HepG2 (cell line): ENCODE results near the gene CMIP. TPM values are rescaled to one million over a fixed set of nuclear protein-coding genes. Genes with fewer than 3 reads are reported as not detected.

ENCODE experiments used
- CHCHD3 ChIP-seq: sonication (generic); formaldehyde crosslinking; IDR thresholded peaks from 2 replicates; pipeline ENCODE4 v1.8.0; 2022; ENCODE audit warnings: mild to moderate bottlenecking, missing genetic modification reagents, moderate library complexity
- DR1 ChIP-seq: sonication (generic); formaldehyde crosslinking; IDR thresholded peaks from 2 replicates; pipeline ENCODE4 v1.8.0; 2021; ENCODE audit warnings: mild to moderate bottlenecking, missing genetic modification reagents, inconsistent platforms
- GATAD2A ChIP-seq: IDR thresholded peaks from 2 replicates; pipeline ENCODE4 v1.6.1; 2016
- HIVEP1 ChIP-seq: sonication (generic); formaldehyde crosslinking; IDR thresholded peaks from 2 replicates; pipeline ENCODE4 v1.4.0; 2020; ENCODE audit warnings: mild to moderate bottlenecking, missing genetic modification reagents
- HNF1A ChIP-seq, 2 experiments: sonication (generic) in 1 of 2; formaldehyde crosslinking in 1 of 2; IDR thresholded peaks; 2 replicates each; pipeline versions ENCODE4 v1.4.0 to v1.6.1; 2016 to 2020; ENCODE audit warnings: borderline replicate concordance in 1 of 2, low read depth in 1 of 2, mild to moderate bottlenecking in 1 of 2, missing genetic modification reagents in 1 of 2
- MIER3 ChIP-seq: IDR thresholded peaks from 2 replicates; pipeline ENCODE4 v1.6.1; 2016; ENCODE audit warnings: missing compliant biosample characterization, borderline replicate concordance
- MZF1 ChIP-seq: sonication (generic); formaldehyde crosslinking; IDR thresholded peaks from 2 replicates; pipeline ENCODE4 v1.8.1; 2023; ENCODE audit warnings: mild to moderate bottlenecking, missing genetic modification reagents, borderline replicate concordance
- NRL ChIP-seq: sonication (generic); formaldehyde crosslinking; IDR thresholded peaks from 2 replicates; pipeline ENCODE4 v1.5.0; 2020; ENCODE audit warnings: missing genetic modification reagents, mild to moderate bottlenecking, moderate library complexity, borderline replicate concordance
- TCF7L2 ChIP-seq: IDR thresholded peaks from 2 replicates; pipeline ENCODE4 v1.6.1; 2011; ENCODE audit warnings: mild to moderate bottlenecking, low read depth, low read length, moderate library complexity
- ZBTB8A ChIP-seq: sonication (generic); formaldehyde crosslinking; IDR thresholded peaks from 2 replicates; pipeline ENCODE4 v1.4.0; 2020; ENCODE audit warnings: mild to moderate bottlenecking, low read depth, missing genetic modification reagents, borderline replicate concordance
- ZNF136 ChIP-seq: sonication (generic); formaldehyde crosslinking; IDR thresholded peaks from 2 replicates; pipeline ENCODE4 v1.8.1; 2022; ENCODE audit warnings: low read depth, mild to moderate bottlenecking, moderate library complexity, missing genetic modification reagents
- ZNF143 ChIP-seq: sonication (generic); formaldehyde crosslinking; IDR thresholded peaks from 2 replicates; pipeline ENCODE4 v1.4.0; 2020; ENCODE audit warnings: missing genetic modification reagents
- ZNF24 ChIP-seq: fragments of 450-650 bp; IDR thresholded peaks from 2 replicates; pipeline ENCODE4 v1.6.1; 2017; ENCODE audit warnings: antibody characterized with exemption, mild to moderate bottlenecking
- ZNF547 ChIP-seq: sonication (generic); formaldehyde crosslinking; IDR thresholded peaks from 2 replicates; pipeline ENCODE4 v1.5.1; 2020; ENCODE audit warnings: mild to moderate bottlenecking, missing genetic modification reagents
- ZNF564 ChIP-seq: sonication (generic); formaldehyde crosslinking; IDR thresholded peaks from 2 replicates; pipeline ENCODE4 v1.8.1; 2023; ENCODE audit warnings: mild to moderate bottlenecking, missing genetic modification reagents
- ZSCAN30 ChIP-seq: sonication (generic); formaldehyde crosslinking; IDR thresholded peaks from 2 replicates; pipeline ENCODE4 v1.5.0; 2020; ENCODE audit warnings: mild to moderate bottlenecking, missing genetic modification reagents
- ZZZ3 ChIP-seq: sonication (generic); formaldehyde crosslinking; IDR thresholded peaks from 2 replicates; pipeline ENCODE4 v1.4.0; 2020; ENCODE audit warnings: missing genetic modification reagents, mild to moderate bottlenecking, borderline replicate concordance
- polyA plus RNA-seq, 8 experiments: library from polyadenylated mRNA; depleted of rRNA in 3 of 8; stranded (reverse) in 7 of 8; unstranded in 1 of 8; fragments of >200 nt; fragmentation: Illumina TruSeq in 4 of 8; extraction: Trizol in 4 of 8; gene quantifications; 2 replicates each; pipeline versions ENCODE4 v1.2.1 to v1.2.3, GENCODE V29; 2011 to 2016; ENCODE audit warnings: low read depth in 4 of 8, missing spikeins in 1 of 8, mixed read lengths in 1 of 8; ENCODE audit not compliant: insufficient read depth in 1 of 8
- total RNA-seq, 5 experiments: library from RNA; depleted of rRNA; stranded (reverse); fragments of >200 nt; fragmentation: Illumina TruSeq; extraction: Trizol; gene quantifications; 2 replicates each; pipeline ENCODE4 v1.2.3, GENCODE V29; 2016; ENCODE audit warnings: low read depth in 1 of 5
- TF ChIP-seq, protein P1 (sequence below): sonication (generic); formaldehyde crosslinking; IDR thresholded peaks from 2 replicates; pipeline ENCODE4 v1.9.0; 2022; ENCODE audit warnings: missing genetic modification reagents, mild to moderate bottlenecking, borderline replicate concordance
- TF ChIP-seq, protein P2 (sequence below): sonication (generic); formaldehyde crosslinking; IDR thresholded peaks from 2 replicates; pipeline ENCODE4 v1.4.0; 2020; ENCODE audit warnings: missing genetic modification reagents

The CMIP gene
- total and polyA plus RNA-seq, 2 of the 13 experiments (the other 11 are each of a cell fraction or from before 2014, with no cell fraction given) = 10.9 to 18.1 TPM

DNA sequence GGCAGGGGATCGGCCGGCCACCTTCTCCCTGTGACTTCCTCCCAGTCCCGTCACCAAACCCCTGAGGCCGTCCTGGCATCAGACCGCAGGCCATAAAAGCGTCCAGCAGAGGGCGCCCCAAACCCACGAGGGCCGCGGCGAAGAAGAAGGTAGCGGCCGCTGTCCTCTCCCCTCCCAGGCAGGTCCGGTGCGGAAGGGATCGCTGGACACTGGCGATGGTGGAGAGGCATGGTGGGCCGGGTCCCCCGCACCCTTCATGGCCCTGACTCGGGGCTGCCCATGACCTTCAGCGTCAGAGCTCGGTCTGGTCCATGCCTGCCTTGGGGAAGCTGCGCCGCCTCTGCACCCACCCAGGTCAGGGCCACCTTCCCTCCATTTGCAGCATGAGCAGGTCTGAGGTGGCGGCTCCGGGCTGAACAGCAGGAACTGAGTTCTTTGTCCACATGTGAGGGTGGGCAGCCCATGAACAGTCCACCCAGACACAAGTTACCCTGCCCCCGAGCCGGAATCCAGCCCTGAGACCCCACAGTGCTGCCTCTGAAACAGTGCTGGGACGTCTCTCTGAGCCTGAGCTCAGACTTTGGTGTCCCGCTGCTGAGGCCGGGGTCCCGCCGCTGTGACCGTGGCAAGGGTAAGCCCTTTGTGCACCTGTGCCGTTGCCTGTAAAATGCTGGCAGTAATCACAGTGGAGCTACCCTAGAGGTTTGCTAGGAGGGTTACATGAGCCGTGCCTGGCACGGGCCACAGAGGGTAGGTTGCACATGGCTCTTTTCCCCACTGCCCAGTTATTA is 40.8 kb upstream of the CMIP start (continued):
- TF ChIP-seq TCF7L2 (no peak), MIER3 (no peak), HIVEP1 (CRISPR knock-in tag) (peak; percentile 84), ZNF136 (CRISPR knock-in tag) (0 out of 2 replicates have a peak, but pooled peaks have one; percentile 73), ZNF547 (CRISPR knock-in tag) (peak; percentile 91), ZNF564 (CRISPR knock-in tag) (no peak), ZNF143 (CRISPR knock-in tag) (no peak), MZF1 (CRISPR knock-in tag) (peak; percentile 92; the same call in 1 of the 2 replicates), NRL (CRISPR knock-in tag) (no peak), ZSCAN30 (CRISPR knock-in tag) (no peak), ZNF24 (0 out of 2 replicates have a peak, but pooled peaks have one; percentile 36), CHCHD3 (CRISPR knock-in tag) (peak; percentile 44; the same call in 1 of the 2 replicates), DR1 (peak; percentile 43; the same call in 1 of the 2 replicates), GATAD2A (peak; percentile 71), ZZZ3 (CRISPR knock-in tag) (0 out of 2 replicates have a peak, but pooled peaks have one; percentile 38), HNF1A (IDR thresholded peaks at IDR 0.05; ENCODE audit: low read depth) (no peak), HNF1A (CRISPR knock-in tag; IDR thresholded peaks at IDR 0.05; ENCODE audit: borderline replicate concordance) (peak; percentile 57; the same call in 1 of the 2 replicates), ZBTB8A (CRISPR knock-in tag) (no peak; the same call in 1 of the 2 replicates)
- TF ChIP-seq, protein P1, sequence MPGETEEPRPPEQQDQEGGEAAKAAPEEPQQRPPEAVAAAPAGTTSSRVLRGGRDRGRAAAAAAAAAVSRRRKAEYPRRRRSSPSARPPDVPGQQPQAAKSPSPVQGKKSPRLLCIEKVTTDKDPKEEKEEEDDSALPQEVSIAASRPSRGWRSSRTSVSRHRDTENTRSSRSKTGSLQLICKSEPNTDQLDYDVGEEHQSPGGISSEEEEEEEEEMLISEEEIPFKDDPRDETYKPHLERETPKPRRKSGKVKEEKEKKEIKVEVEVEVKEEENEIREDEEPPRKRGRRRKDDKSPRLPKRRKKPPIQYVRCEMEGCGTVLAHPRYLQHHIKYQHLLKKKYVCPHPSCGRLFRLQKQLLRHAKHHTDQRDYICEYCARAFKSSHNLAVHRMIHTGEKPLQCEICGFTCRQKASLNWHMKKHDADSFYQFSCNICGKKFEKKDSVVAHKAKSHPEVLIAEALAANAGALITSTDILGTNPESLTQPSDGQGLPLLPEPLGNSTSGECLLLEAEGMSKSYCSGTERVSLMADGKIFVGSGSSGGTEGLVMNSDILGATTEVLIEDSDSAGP (CRISPR knock-in tag) = peak; percentile 83; the same call in 1 of the 2 replicates
- TF ChIP-seq, protein P2, sequence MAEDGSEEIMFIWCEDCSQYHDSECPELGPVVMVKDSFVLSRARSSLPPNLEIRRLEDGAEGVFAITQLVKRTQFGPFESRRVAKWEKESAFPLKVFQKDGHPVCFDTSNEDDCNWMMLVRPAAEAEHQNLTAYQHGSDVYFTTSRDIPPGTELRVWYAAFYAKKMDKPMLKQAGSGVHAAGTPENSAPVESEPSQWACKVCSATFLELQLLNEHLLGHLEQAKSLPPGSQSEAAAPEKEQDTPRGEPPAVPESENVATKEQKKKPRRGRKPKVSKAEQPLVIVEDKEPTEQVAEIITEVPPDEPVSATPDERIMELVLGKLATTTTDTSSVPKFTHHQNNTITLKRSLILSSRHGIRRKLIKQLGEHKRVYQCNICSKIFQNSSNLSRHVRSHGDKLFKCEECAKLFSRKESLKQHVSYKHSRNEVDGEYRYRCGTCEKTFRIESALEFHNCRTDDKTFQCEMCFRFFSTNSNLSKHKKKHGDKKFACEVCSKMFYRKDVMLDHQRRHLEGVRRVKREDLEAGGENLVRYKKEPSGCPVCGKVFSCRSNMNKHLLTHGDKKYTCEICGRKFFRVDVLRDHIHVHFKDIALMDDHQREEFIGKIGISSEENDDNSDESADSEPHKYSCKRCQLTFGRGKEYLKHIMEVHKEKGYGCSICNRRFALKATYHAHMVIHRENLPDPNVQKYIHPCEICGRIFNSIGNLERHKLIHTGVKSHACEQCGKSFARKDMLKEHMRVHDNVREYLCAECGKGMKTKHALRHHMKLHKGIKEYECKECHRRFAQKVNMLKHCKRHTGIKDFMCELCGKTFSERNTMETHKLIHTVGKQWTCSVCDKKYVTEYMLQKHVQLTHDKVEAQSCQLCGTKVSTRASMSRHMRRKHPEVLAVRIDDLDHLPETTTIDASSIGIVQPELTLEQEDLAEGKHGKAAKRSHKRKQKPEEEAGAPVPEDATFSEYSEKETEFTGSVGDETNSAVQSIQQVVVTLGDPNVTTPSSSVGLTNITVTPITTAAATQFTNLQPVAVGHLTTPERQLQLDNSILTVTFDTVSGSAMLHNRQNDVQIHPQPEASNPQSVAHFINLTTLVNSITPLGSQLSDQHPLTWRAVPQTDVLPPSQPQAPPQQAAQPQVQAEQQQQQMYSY = peak; percentile 64
